Endothelial cell of umbilical vein (primary cell): ENCODE results near the gene ESPN. TPM values are rescaled to one million over a fixed set of nuclear protein-coding genes. Genes with fewer than 3 reads are reported as not detected.
A peak's percentile ranks its signal among the peaks of the same experiment; 100 is the strongest.
"Not testable (repeated sequence)": the region's sequence is repeated elsewhere in the genome, so short reads cannot be mapped to it uniquely, and the experiment has no call there.

Experiments used
- BruUV-seq: library from RNA; stranded (reverse); fragments of 400-500 nt; replicated peaks from 2 replicates; lab custom pipeline; 2021; lab: Mats Ljungman, UMichigan
- CTCF ChIA-PET: fragments of 300-600, 350-600 bp; sonication (Branson Sonifier 250); formaldehyde crosslinking; loops from one replicate; lab custom pipeline; 2021; ENCODE audit warnings: antibody characterized with exemption, inconsistent platforms; lab: Charles Lee
- POLR2A ChIA-PET: fragments of 300-600, 350-600 bp; sonication (Branson Sonifier 250); formaldehyde crosslinking; loops from one replicate; lab custom pipeline; 2021; ENCODE audit warnings: antibody characterized with exemption, inconsistent platforms; lab: Charles Lee
- DNase-seq: peaks from one replicate; pipeline ENCODE4 v3.0.0-alpha.2; 2011; ENCODE audit warnings: low read depth, low spot score
- FAIRE-seq: peaks from 2 replicates; lab custom pipeline; 2011; peaks lifted over from hg19 to GRCh38; lab: Jason Lieb, UNC
- H2AFZ ChIP-seq: 2 replicates; pipeline ENCODE4 v1.6.0; 2012; ENCODE audit warnings: low read depth, low read length, control low read depth, inconsistent platforms
- H3K27ac ChIP-seq: 2 replicates; pipeline ENCODE4 v1.5.1; 2011; ENCODE audit warnings: low read depth, mild to moderate bottlenecking, control low read depth, low read length, moderate library complexity; ENCODE audit not compliant: insufficient read depth
- H3K27me3 ChIP-seq, 2 experiments: 2 replicates each; pipeline versions ENCODE4 v1.6.0 to v1.6.1; 2011; ENCODE audit warnings: low read length in 2 of 2, mixed read lengths in 1 of 2; ENCODE audit not compliant: control insufficient read depth in 2 of 2, insufficient read depth in 2 of 2
- H3K36me3 ChIP-seq, 2 experiments: 2 replicates in 1 of 2; 3 replicates in 1 of 2; pipeline ENCODE4 v1.5.1; 2011; ENCODE audit warnings: low read length in 2 of 2, mild to moderate bottlenecking in 1 of 2, moderate library complexity in 1 of 2; ENCODE audit not compliant: control insufficient read depth in 2 of 2, insufficient read depth in 2 of 2; ENCODE audit errors: extremely low read depth in 1 of 2
- H3K4me1 ChIP-seq: 3 replicates; pipeline ENCODE4 v1.5.1; 2011; ENCODE audit warnings: mild to moderate bottlenecking, low read length; ENCODE audit not compliant: control insufficient read depth, insufficient read depth; ENCODE audit errors: extremely low read depth
- H3K4me2 ChIP-seq: 2 replicates; pipeline ENCODE4 v1.6.1; 2011; ENCODE audit warnings: low read length, control low read depth, mixed read lengths; ENCODE audit not compliant: insufficient read depth
- H3K4me3 ChIP-seq, 3 experiments: fragments of 200-600 bp in 1 of 3; sonication (generic), shearing (Covaris generic) in 1 of 3; replicated peaks in 1 of 3; 2 replicates each; pipeline ENCODE4 v1.5.1; 2011 to 2016; ENCODE audit warnings: control low read depth in 3 of 3, low read length in 3 of 3, mild to moderate bottlenecking in 2 of 3, inconsistent platforms in 1 of 3, low read depth in 1 of 3, moderate library complexity in 1 of 3; ENCODE audit not compliant: insufficient read depth in 1 of 3
- H3K79me2 ChIP-seq: 2 replicates; pipeline ENCODE4 v1.6.0; 2012; ENCODE audit warnings: low read length, inconsistent platforms; ENCODE audit not compliant: control insufficient read depth, insufficient read depth
- H3K9ac ChIP-seq: replicated peaks from 2 replicates; pipeline ENCODE3; 2011; ENCODE audit warnings: low read length, control low read depth; ENCODE audit not compliant: insufficient read depth; ENCODE audit errors: extremely low read depth
- H3K9me1 ChIP-seq: replicated peaks from 3 replicates; pipeline ENCODE4 v1.6.0; 2011; ENCODE audit warnings: mild to moderate bottlenecking, low read length; ENCODE audit not compliant: control insufficient read depth, insufficient read depth; ENCODE audit errors: extremely low read depth
- H3K9me3 ChIP-seq: replicated peaks from 2 replicates; pipeline ENCODE4 v1.5.1; 2012; ENCODE audit warnings: low read length, inconsistent platforms; ENCODE audit not compliant: control insufficient read depth, insufficient read depth
- H4K20me1 ChIP-seq: replicated peaks from 2 replicates; pipeline ENCODE3; 2011; ENCODE audit warnings: mild to moderate bottlenecking, low read length; ENCODE audit not compliant: control insufficient read depth, insufficient read depth; ENCODE audit errors: extremely low read depth
- EZH2 ChIP-seq: IDR thresholded peaks from 2 replicates; pipeline ENCODE4 v1.6.1; 2012; ENCODE audit warnings: borderline replicate concordance, low read depth, mild to moderate bottlenecking, moderate library complexity, low read length, inconsistent platforms; ENCODE audit not compliant: severe bottlenecking
- MAX ChIP-seq: IDR thresholded peaks from 2 replicates; pipeline ENCODE4 v1.6.1; 2011; ENCODE audit not compliant: insufficient read depth, insufficient read length
- dilution Hi-C: fragments of 300-500 bp; cut with MboI; formaldehyde crosslinking; loops from one replicate; pipeline ENCODE4 v1.15.0; 2019; ENCODE audit warnings: low sequenced_read_pairs; ENCODE audit not compliant: extremely low pct_ligation_motif_present
- intact Hi-C: fragments of 100-400 bp; cut with micrococcal nuclease; formaldehyde crosslinking; loops from one replicate; pipeline ENCODE4 v1.10.0; 2022
- polyA plus RNA-seq, 4 experiments: library from polyadenylated mRNA; depleted of rRNA in 3 of 4; stranded (reverse) in 3 of 4; unstranded in 1 of 4; fragments of >200 nt; gene quantifications; 2 replicates each; pipeline versions ENCODE4 v1.2.1 to v1.2.3, GENCODE V29; 2011 to 2012; ENCODE audit warnings: missing spikeins in 1 of 4
- total RNA-seq: library from RNA; stranded (reverse); gene quantifications from 2 replicates; pipeline ENCODE4 v1.2.3, GENCODE V29; 2021
- TF ChIP-seq, protein P1 (sequence below), 2 donors: IDR thresholded peaks; 1 replicate in 1 of 2; 2 replicates in 1 of 2; pipeline ENCODE4 v1.5.1; 2011; ENCODE audit warnings: low read length in 2 of 2, mild to moderate bottlenecking in 2 of 2, moderate library complexity in 2 of 2, control low read depth in 1 of 2, inconsistent platforms in 1 of 2, low read depth in 1 of 2; ENCODE audit not compliant: insufficient read depth in 1 of 2; ENCODE audit errors: extremely low read depth in 1 of 2

Gene ESPN
- total and polyA plus RNA-seq, 2 donors (not counting 3 experiments of a cell fraction or from before 2014, with no cell fraction given), result 0.54 to 0.71 TPM

DNA sequence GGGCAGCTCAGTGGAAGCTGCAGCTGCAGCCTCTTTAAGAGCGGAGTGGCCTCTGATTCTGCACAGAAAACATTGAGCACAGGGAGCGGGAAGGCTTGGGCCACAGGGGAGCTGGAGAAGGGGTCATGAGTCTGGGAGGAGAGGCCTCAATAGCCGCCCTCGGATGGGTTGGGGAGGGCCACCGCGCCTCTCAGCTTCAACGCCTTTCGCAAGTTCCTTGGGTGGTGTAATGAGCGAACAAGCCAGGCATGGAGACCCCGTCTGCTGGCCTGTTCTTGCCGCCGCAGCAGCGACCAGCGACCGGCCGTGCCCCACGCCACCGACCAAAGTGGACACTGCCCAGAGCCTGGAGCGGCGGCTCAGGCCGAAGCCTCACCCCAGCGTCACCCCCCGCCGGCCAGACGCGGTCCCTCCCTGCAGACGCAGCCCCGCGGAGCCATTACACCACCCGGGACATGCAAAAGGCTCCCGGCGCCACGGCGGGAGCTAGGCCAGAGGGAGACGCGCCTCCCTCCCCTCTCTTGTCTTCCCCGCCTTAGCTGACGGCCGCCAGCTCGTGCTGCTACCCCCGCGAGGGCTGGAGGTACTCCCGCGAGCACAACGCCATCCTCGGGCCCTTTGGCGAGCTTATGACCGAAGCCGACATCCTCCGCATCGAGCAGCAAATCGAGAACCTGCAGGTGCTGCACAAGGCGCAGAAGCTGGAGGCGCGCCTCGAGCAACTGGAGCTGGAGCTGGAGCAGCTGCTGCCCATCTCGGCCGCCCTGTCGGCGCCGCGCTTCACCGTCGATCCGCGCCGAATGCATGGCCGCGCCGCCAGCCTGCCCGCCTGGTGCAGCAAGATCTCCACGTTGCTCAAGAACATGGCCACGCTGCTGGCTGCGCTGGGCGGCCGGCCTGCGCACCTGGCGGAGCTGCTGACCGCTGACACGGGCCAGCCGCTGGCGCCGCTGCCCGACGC is 29.6 kb downstream of the ESPN start:
- DNase-seq, H3K36me3 ChIP-seq, H3K9ac ChIP-seq, POLR2A ChIA-PET, H3K9me3 ChIP-seq, dilution Hi-C loops, BruUV-seq, FAIRE-seq, H2AFZ ChIP-seq, H3K79me2 ChIP-seq, H3K9me1 ChIP-seq, H3K4me2 ChIP-seq, intact Hi-C loops, H4K20me1 ChIP-seq, H3K27ac ChIP-seq, H3K4me1 ChIP-seq, H3K4me3 ChIP-seq: not testable (repeated sequence)
- CTCF ChIA-PET, result interaction anchor here (0.7 to 2.4 kb wide), 4 partner anchors 11 to 18 kb away, joined by 3 to 8 read pairs (median 4); no protein-coding TSS in a partner anchor
- peaks cover 45 to 49% of the 10 kb centered on the region in 2 experiments for H3K27me3 ChIP-seq
- TF ChIP-seq EZH2, result peak; percentile 77

GRCh38 chr1:6454856-6455751 is 30.5 kb downstream of the ESPN start:
- no peak overlapping the region for H3K4me2 ChIP-seq
- H2AFZ ChIP-seq, result no peak overlapping the region
- ChIA-PET POLR2A (no interaction called here), CTCF (interaction anchor here (0.6 to 2.4 kb wide), 6 partner anchors 12 to 32 kb away, joined by 3 to 8 read pairs (median 4); no protein-coding TSS in a partner anchor)
- H3K36me3 ChIP-seq, result no peaks in the 10 kb centered on the region
- no peaks in the 10 kb centered on the region for H3K9me1 ChIP-seq
- H3K4me3 ChIP-seq, result no peak overlapping the region
- no TSS peak for BruUV-seq
- intact Hi-C loops (no loop called here), dilution Hi-C loops (no loop called here)
- DNase-seq (peak; percentile 7), FAIRE-seq (no peak)
- H3K27ac ChIP-seq, result no peak overlapping the region
- TF ChIP-seq, protein P1, sequence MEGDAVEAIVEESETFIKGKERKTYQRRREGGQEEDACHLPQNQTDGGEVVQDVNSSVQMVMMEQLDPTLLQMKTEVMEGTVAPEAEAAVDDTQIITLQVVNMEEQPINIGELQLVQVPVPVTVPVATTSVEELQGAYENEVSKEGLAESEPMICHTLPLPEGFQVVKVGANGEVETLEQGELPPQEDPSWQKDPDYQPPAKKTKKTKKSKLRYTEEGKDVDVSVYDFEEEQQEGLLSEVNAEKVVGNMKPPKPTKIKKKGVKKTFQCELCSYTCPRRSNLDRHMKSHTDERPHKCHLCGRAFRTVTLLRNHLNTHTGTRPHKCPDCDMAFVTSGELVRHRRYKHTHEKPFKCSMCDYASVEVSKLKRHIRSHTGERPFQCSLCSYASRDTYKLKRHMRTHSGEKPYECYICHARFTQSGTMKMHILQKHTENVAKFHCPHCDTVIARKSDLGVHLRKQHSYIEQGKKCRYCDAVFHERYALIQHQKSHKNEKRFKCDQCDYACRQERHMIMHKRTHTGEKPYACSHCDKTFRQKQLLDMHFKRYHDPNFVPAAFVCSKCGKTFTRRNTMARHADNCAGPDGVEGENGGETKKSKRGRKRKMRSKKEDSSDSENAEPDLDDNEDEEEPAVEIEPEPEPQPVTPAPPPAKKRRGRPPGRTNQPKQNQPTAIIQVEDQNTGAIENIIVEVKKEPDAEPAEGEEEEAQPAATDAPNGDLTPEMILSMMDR (IDR thresholded peaks at IDR 0.05; ENCODE audit: extremely low read depth in 1 of 2, insufficient read depth in 1 of 2, low read depth in 1 of 2, low read length in 2 of 2), result peak in 1 of 2 donors; percentile 8
- TF ChIP-seq EZH2 (peak; percentile 81), MAX (no peak)
- no peaks in the 10 kb centered on the region for H3K4me1 ChIP-seq
- H3K9me3 ChIP-seq, result no peaks in the 10 kb centered on the region
- peaks cover 36 to 40% of the 10 kb centered on the region in 2 experiments for H3K27me3 ChIP-seq
- H3K79me2 ChIP-seq, result no peaks in the 10 kb centered on the region
- no peak overlapping the region for H3K9ac ChIP-seq
- H4K20me1 ChIP-seq, result no peaks in the 10 kb centered on the region
